SK-N-SH (cell line): ENCODE results near the gene CTCF. TPM values are rescaled to one million over a fixed set of nuclear protein-coding genes. Genes with fewer than 3 reads are reported as not detected.
A peak's percentile ranks its signal among the peaks of the same experiment; 100 is the strongest.

Experiments used
- CTCF ChIA-PET: fragments of 300-600, 350-600 bp; formaldehyde crosslinking; extraction: SDS; loops from one replicate; lab custom pipeline; 2021; lab: Yijun Ruan, JAX
- POLR2A ChIA-PET: fragments of 350-600 bp; sonication (Branson Sonifier 250); formaldehyde crosslinking; extraction: SDS; loops from one replicate; lab custom pipeline; 2020; ENCODE audit warnings: antibody characterized with exemption, inconsistent platforms; lab: Yijun Ruan, JAX
- DNase-seq: peaks from one replicate; pipeline ENCODE4 v3.0.0; 2012
- H2AFZ ChIP-seq: fragments of 200-600 bp; sonication (generic); 2 replicates; pipeline ENCODE4 v1.8.1; 2016; ENCODE audit warnings: antibody characterized with exemption, mild to moderate bottlenecking, low read depth
- H3F3A ChIP-seq: fragments of 200-600 bp; sonication (generic); replicated peaks from 2 replicates; pipeline ENCODE3; 2016; ENCODE audit warnings: antibody characterized with exemption, mild to moderate bottlenecking; ENCODE audit not compliant: insufficient read depth
- H3K27ac ChIP-seq, 2 experiments: fragments of 200-500 bp in 1 of 2; fragments of 200-600 bp in 1 of 2; sonication (Bioruptor generic) in 1 of 2; sonication (generic), shearing (Covaris generic) in 1 of 2; 2 replicates each; pipeline versions ENCODE4 v1.5.1 to v1.6.1; 2014 to 2016; ENCODE audit warnings: low read depth in 2 of 2, inconsistent platforms in 1 of 2, low read length in 1 of 2, mild to moderate bottlenecking in 1 of 2, mixed read lengths in 1 of 2
- H3K27me3 ChIP-seq: fragments of 200-600 bp; sonication (generic), shearing (Covaris generic); 2 replicates; pipeline ENCODE4 v1.6.1; 2016; ENCODE audit warnings: mixed run types; ENCODE audit not compliant: insufficient read depth
- H3K36me3 ChIP-seq, 2 experiments: fragments of 200-500 bp in 1 of 2; fragments of 200-600 bp in 1 of 2; sonication (Bioruptor generic) in 1 of 2; sonication (generic) in 1 of 2; replicated peaks in 1 of 2; 2 replicates each; pipeline versions ENCODE3 to v1.5.1; 2014 to 2016; ENCODE audit warnings: low read length in 1 of 2, mild to moderate bottlenecking in 1 of 2; ENCODE audit not compliant: insufficient read depth in 2 of 2, control insufficient read depth in 1 of 2
- H3K4me1 ChIP-seq, 2 experiments: fragments of 200-500 bp in 1 of 2; fragments of 200-600 bp in 1 of 2; sonication (Bioruptor generic) in 1 of 2; sonication (generic), shearing (Covaris generic) in 1 of 2; 2 replicates each; pipeline versions ENCODE4 v1.5.1 to v1.6.1; 2014 to 2016; ENCODE audit warnings: low read depth in 1 of 2, low read length in 1 of 2, mixed run types in 1 of 2; ENCODE audit not compliant: insufficient read depth in 2 of 2, control insufficient read depth in 1 of 2
- H3K4me2 ChIP-seq: fragments of 200-600 bp; sonication (generic), shearing (Covaris generic); 2 replicates; pipeline ENCODE4 v1.6.1; 2017; ENCODE audit warnings: mixed run types
- H3K4me3 ChIP-seq, 2 experiments: fragments of 200-500 bp in 1 of 2; fragments of 200-600 bp in 1 of 2; sonication (Bioruptor generic) in 1 of 2; sonication (generic), shearing (Covaris generic) in 1 of 2; 2 replicates each; pipeline versions ENCODE4 v1.5.1 to v1.8.1; 2014 to 2016; ENCODE audit warnings: low read depth in 2 of 2, inconsistent platforms in 1 of 2, low read length in 1 of 2, mild to moderate bottlenecking in 1 of 2, mixed read lengths in 1 of 2, moderate library complexity in 1 of 2
- H3K79me2 ChIP-seq: fragments of 200-600 bp; sonication (generic); 2 replicates; pipeline ENCODE4 v1.8.1; 2017; ENCODE audit warnings: mild to moderate bottlenecking; ENCODE audit not compliant: insufficient read depth
- H3K9ac ChIP-seq: fragments of 200-600 bp; sonication (generic); 2 replicates; pipeline ENCODE4 v1.6.1; 2017; ENCODE audit warnings: mixed run types
- H3K9me2 ChIP-seq: fragments of 200-600 bp; sonication (generic); 2 replicates; pipeline ENCODE4 v1.6.1; 2017; ENCODE audit warnings: mixed run types
- H3K9me3 ChIP-seq: fragments of 200-600 bp; sonication (generic); 2 replicates; pipeline ENCODE4 v1.6.1; 2017; ENCODE audit warnings: mixed run types, mild to moderate bottlenecking, moderate library complexity
- H4K20me1 ChIP-seq: fragments of 200-600 bp; sonication (generic); 2 replicates; pipeline ENCODE4 v1.6.1; 2017; ENCODE audit warnings: mild to moderate bottlenecking, mixed run types; ENCODE audit not compliant: insufficient read depth
- CTCF ChIP-seq: fragments of 200-600 bp; sonication (generic); IDR thresholded peaks from 2 replicates; pipeline ENCODE4 v1.6.1; 2017; ENCODE audit warnings: antibody characterized with exemption, mild to moderate bottlenecking, moderate library complexity
- ELF1 ChIP-seq: IDR thresholded peaks from 2 replicates; pipeline ENCODE4 v1.4.0; 2012
- EZH2phosphoT487 ChIP-seq: fragments of 200-600 bp; sonication (generic); IDR thresholded peaks from 2 replicates; pipeline ENCODE4 v1.6.1; 2017; ENCODE audit warnings: low read depth, mixed run types, mild to moderate bottlenecking, antibody characterized with exemption, moderate library complexity, borderline replicate concordance
- FOXJ3 ChIP-seq: sonication (generic); formaldehyde crosslinking; IDR thresholded peaks from 2 replicates; pipeline ENCODE4 v1.5.1; 2020; ENCODE audit warnings: mild to moderate bottlenecking, missing genetic modification reagents
- GABPA ChIP-seq: IDR thresholded peaks from 2 replicates; pipeline ENCODE4 v1.4.0; 2012; ENCODE audit warnings: low read depth, mild to moderate bottlenecking
- GATA2 ChIP-seq: sonication (generic); formaldehyde crosslinking; IDR thresholded peaks from 2 replicates; pipeline ENCODE4 v1.5.0; 2020; ENCODE audit warnings: mild to moderate bottlenecking, missing genetic modification reagents
- IRF3 ChIP-seq: fragments of 150-350 bp; IDR thresholded peaks from 2 replicates; pipeline ENCODE4 v1.6.1; 2016; ENCODE audit warnings: mild to moderate bottlenecking, low read depth, low read length
- MAX ChIP-seq: IDR thresholded peaks from 2 replicates; pipeline ENCODE4 v1.4.0; 2012; ENCODE audit warnings: low read depth
- MEF2A ChIP-seq: IDR thresholded peaks from 2 replicates; pipeline ENCODE4 v1.4.0; 2012; ENCODE audit warnings: low read depth, borderline replicate concordance
- MXI1 ChIP-seq: IDR thresholded peaks from 2 replicates; pipeline ENCODE4 v1.6.1; 2012; ENCODE audit warnings: mild to moderate bottlenecking, low read depth, low read length, improper control_type of control experiment
- PBX3 ChIP-seq: IDR thresholded peaks from 2 replicates; pipeline ENCODE4; 2012
- TAF1 ChIP-seq: IDR thresholded peaks from 2 replicates; pipeline ENCODE4 v1.6.1; 2012; ENCODE audit warnings: low read depth, mild to moderate bottlenecking, low read length, moderate library complexity, borderline replicate concordance
- TCF12 ChIP-seq: IDR thresholded peaks from 2 replicates; pipeline ENCODE4 v1.4.0; 2012
- USF2 ChIP-seq: fragments of 150-350 bp; IDR thresholded peaks from 2 replicates; pipeline ENCODE4 v1.6.1; 2017; ENCODE audit warnings: antibody characterized with exemption, low read length, low read depth, borderline replicate concordance
- YY1 ChIP-seq: IDR thresholded peaks from 2 replicates; pipeline ENCODE4 v1.4.0; 2012; ENCODE audit warnings: low read depth, mild to moderate bottlenecking
- WGBS: methylation state at CpG from one replicate; pipeline ENCODE4 v1.1.6; 2017; ENCODE audit warnings: low lambda C conversion rate; 5-methylcytosine and 5-hydroxymethylcytosine counted together
- polyA plus RNA-seq, 3 experiments: library from polyadenylated mRNA; depleted of rRNA; stranded (reverse); fragments of >200 nt; gene quantifications; 2 replicates each; pipeline ENCODE4 v1.2.3, GENCODE V29; 2012

Gene CTCF
- polyA plus RNA-seq, 1 of the 3 experiments (the other 2 are of a cell fraction), result 19.6 TPM

- CTCF ChIA-PET, result interaction anchor here (1.1 to 18.3 kb wide), 10 partner anchors 8 to 376 kb away, joined by 3 to 246 read pairs (median 6); partner anchors contain the start of genes ATP6V0D1, CARMIL2 and CTCF
- POLR2A ChIA-PET, result interaction anchor here (1.1 kb wide), 1 partner anchor 102 kb away, joined by 4 read pairs; the partner anchor contains the start of gene CTCF
Measured at GRCh38 chr16:67664871-67665270, 102.5 kb downstream of the CTCF start.

GRCh38 chr16:67665598-67665997 lies 103.3 kb downstream of the CTCF start:
- no peaks in the 10 kb centered on the region for H3K9me3 ChIP-seq
- H3K4me1 ChIP-seq, result peaks cover 10 to 35% of the 10 kb centered on the region in 2 experiments; a peak in 2 of 4 replicates
- H3K9me2 ChIP-seq, result no peaks in the 10 kb centered on the region
- CTCF ChIA-PET, result interaction anchor here (1.1 to 18.3 kb wide), 10 partner anchors 13 to 375 kb away, joined by 3 to 246 read pairs (median 8); partner anchors contain the start of genes ATP6V0D1, CARMIL2 and CTCF
- no peak for DNase-seq
- peaks cover 0 to 13% of the 10 kb centered on the region in 2 experiments for H3K36me3 ChIP-seq
- peak overlapping the region; percentile 99 for H3K4me2 ChIP-seq
- 65% methylated on average over 5 of the region's 5 CpGs for WGBS
- no peaks in the 10 kb centered on the region for H4K20me1 ChIP-seq
- H2AFZ ChIP-seq, result peak overlapping the region; percentile 94; the same call in 1 of the 2 replicates
- H3K27me3 ChIP-seq, result no peaks in the 10 kb centered on the region
- POLR2A ChIA-PET, result interaction anchor here (1.0 to 1.1 kb wide), 2 partner anchors 9 to 103 kb away, joined by 3 to 4 read pairs; partner anchors contain the start of gene CTCF
- H3K79me2 ChIP-seq, result peaks cover 3% of the 10 kb centered on the region; the same call in 1 of the 2 replicates
- peak overlapping the region; percentile 67 to 73 for H3K4me3 ChIP-seq
- peak overlapping the region; percentile 75; the same call in 1 of the 2 replicates for H3K9ac ChIP-seq
- H3F3A ChIP-seq, result peaks cover 21% of the 10 kb centered on the region
- no peak overlapping the region; a peak in 2 of 4 replicates for H3K27ac ChIP-seq
- TF ChIP-seq GABPA (no peak), CTCF (no peak), PBX3 (no peak), MXI1 (no peak), USF2 (no peak), MAX (no peak)

More at GRCh38 chr16:67664871-67665270, 102.5 kb downstream of the CTCF start:
- H3K9ac ChIP-seq, result no peak overlapping the region
- no peak overlapping the region for H2AFZ ChIP-seq
- TF ChIP-seq EZH2phosphoT487, result no peak
- no peak for TF ChIP-seq YY1
- TF ChIP-seq FOXJ3 (CRISPR knock-in tag), result no peak
- no peak for TF ChIP-seq ELF1
- TF ChIP-seq PBX3, result no peak
- no peak for TF ChIP-seq TAF1
- TF ChIP-seq MEF2A, result no peak
- no peak for TF ChIP-seq IRF3
- TF ChIP-seq TCF12, result no peak
- TF ChIP-seq GATA2, result no peak
- TF ChIP-seq USF2, result no peak
- peaks cover 24% of the 10 kb centered on the region for H3F3A ChIP-seq
- no peak for DNase-seq
- H3K79me2 ChIP-seq, result peaks cover 4% of the 10 kb centered on the region; the same call in 1 of the 2 replicates
- H3K4me2 ChIP-seq, result no peak overlapping the region
- peaks cover 0 to 13% of the 10 kb centered on the region in 2 experiments for H3K36me3 ChIP-seq
- H3K27me3 ChIP-seq, result no peaks in the 10 kb centered on the region
- H3K9me2 ChIP-seq, result no peaks in the 10 kb centered on the region
- H3K4me1 ChIP-seq, result peaks cover 10 to 35% of the 10 kb centered on the region in 2 experiments; a peak in 2 of 4 replicates
- H4K20me1 ChIP-seq, result no peaks in the 10 kb centered on the region
- no peak overlapping the region for H3K4me3 ChIP-seq
- H3K27ac ChIP-seq, result no peak overlapping the region
- WGBS, result 92% methylated on average over 6 of the region's 7 CpGs
- no peaks in the 10 kb centered on the region for H3K9me3 ChIP-seq
